22Rv1 (cell line): ENCODE results near the gene SATB1.

Experiments used
- ZFX ChIP-seq: fragments of 450-650 bp; IDR thresholded peaks from 2 replicates; pipeline ENCODE4 v1.6.1; 2017; ENCODE audit warnings: antibody characterized with exemption, borderline replicate concordance
- TF ChIP-seq, protein P1 (sequence below): fragments of 450-650 bp; IDR thresholded peaks from 2 replicates; pipeline ENCODE4 v1.5.1; 2017; ENCODE audit warnings: mild to moderate bottlenecking

DNA sequence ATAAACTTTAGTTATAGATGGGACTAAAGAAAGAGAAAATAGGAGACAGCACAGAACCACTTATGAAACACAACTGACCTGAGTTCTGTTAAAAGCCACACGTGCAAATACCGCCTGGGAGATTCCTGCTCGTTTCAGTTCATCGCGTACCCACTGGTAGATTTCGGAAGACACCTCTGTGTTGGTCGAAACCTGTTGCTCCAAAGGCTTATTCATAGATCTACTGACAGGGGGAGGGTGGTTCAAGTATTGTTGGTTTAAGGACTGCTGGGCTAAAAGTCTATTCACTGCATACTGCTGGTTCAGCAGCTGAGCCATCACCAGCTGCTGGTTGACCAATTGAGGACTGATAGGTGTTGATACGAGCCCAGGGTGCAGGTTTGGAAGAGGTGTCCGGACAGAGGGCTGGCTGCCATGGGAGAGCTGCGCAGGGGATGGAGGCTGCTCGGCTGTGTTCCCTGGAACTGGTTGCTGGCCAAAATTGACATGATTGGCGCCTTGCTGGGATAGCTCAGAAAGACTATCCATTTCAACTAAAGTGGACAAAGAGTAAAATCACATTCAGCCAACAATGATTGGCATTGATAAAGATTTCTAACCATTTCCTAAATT lies 30.6 kb downstream of the SATB1 start:
- TF ChIP-seq, protein P1, sequence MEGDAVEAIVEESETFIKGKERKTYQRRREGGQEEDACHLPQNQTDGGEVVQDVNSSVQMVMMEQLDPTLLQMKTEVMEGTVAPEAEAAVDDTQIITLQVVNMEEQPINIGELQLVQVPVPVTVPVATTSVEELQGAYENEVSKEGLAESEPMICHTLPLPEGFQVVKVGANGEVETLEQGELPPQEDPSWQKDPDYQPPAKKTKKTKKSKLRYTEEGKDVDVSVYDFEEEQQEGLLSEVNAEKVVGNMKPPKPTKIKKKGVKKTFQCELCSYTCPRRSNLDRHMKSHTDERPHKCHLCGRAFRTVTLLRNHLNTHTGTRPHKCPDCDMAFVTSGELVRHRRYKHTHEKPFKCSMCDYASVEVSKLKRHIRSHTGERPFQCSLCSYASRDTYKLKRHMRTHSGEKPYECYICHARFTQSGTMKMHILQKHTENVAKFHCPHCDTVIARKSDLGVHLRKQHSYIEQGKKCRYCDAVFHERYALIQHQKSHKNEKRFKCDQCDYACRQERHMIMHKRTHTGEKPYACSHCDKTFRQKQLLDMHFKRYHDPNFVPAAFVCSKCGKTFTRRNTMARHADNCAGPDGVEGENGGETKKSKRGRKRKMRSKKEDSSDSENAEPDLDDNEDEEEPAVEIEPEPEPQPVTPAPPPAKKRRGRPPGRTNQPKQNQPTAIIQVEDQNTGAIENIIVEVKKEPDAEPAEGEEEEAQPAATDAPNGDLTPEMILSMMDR = no peak
- TF ChIP-seq ZFX = no peak
